ENCODE results near the gene ITGB3.
A peak's percentile ranks its signal among the peaks of the same experiment; 100 is the strongest.
"Not testable (repeated sequence)": the region's sequence is repeated elsewhere in the genome, so short reads cannot be mapped to it uniquely, and the experiment has no call there.

Gene ITGB3

GRCh38 chr17:47223007-47223406 lies 30.6 kb upstream of the ITGB3 start:
- DNase-seq (ENCODE audit: low read depth, low spot score) = no peak

GRCh38 chr17:47223460-47223859 lies 30.2 kb upstream of the ITGB3 start:
- DNase-seq (ENCODE audit: low read depth, low spot score) = no peak

GRCh38 chr17:47224077-47224476 lies 29.6 kb upstream of the ITGB3 start:
- not testable (repeated sequence) for DNase-seq (ENCODE audit: low read depth, low spot score)

DNA sequence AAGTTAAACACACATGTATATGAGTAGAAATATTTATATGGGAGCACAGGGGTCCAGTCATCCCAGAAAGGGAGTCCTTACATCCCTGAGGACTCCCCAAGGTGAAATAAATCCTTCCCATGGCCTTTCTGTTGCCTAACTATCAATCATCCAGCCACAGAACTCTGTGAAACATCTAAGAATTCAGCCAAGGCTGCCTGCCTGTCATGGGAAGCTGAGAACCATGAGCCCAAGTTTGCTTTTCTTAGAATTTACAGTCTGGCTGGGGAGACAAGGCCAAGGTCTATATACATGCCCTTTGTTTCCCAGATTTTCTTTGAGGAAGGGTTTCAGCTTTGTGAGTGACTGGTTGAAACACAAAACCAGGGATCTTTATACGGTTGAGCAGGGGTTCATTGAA lies 28.7 kb upstream of the ITGB3 start:
- no peak for DNase-seq (ENCODE audit: low read depth, low spot score)

- peak; percentile 80 for DNase-seq (ENCODE audit: low read depth, low spot score)
Measured at GRCh38 chr17:47225436-47225858, 28.2 kb upstream of the ITGB3 start.

- DNase-seq (ENCODE audit: low read depth, low spot score) = no peak
Measured at GRCh38 chr17:47225911-47226688, 27.5 kb upstream of the ITGB3 start.

GRCh38 chr17:47227862-47228261 lies 25.8 kb upstream of the ITGB3 start:
- DNase-seq (ENCODE audit: low read depth, low spot score) = no peak

DNA sequence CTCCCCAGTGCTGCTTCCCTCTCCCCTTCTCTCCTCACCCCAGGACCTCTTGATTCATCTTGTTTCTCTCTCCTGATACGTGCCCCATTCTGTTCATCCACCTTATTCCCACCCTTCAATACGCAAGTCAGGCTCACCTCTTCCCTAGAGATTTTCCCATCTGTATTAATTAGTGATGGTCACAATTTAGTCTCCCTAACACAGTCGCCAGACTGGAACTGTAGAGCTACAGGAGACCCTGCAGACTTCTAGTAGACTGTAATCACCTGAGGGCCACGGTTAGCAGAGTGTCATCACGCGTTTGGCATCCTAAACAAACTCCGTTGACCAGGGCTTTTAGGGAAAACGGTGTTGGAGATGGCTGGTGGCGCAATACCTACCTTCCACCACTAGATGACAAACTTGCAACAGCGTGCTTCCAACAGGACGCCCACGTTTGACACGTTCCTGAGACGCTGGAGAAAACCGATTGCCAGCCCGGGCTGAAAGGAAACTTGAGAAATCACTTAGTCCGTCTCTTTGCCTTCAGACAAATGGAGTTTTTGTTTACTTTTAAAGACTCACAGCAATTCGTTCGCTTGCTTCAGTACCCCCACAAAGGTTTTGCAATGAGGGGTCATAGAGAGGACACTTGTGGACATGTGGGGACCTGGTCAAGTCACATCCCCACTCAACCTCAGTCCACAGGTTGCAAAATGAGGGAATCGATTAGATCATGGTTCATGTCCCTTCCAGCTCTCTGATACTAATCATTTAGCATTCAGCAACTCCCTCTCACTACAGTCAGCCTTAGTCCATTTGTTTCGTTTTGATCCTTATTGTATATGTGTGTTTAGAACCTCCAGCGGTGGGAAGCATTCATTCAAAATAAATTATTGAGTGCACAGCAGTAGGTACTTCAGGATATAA lies 23.8 kb upstream of the ITGB3 start:
- peak; percentile 79 for DNase-seq (ENCODE audit: low read depth, low spot score)

- DNase-seq (ENCODE audit: low read depth, low spot score) = no peak
Measured at GRCh38 chr17:47230864-47231263, 22.8 kb upstream of the ITGB3 start.

DNA sequence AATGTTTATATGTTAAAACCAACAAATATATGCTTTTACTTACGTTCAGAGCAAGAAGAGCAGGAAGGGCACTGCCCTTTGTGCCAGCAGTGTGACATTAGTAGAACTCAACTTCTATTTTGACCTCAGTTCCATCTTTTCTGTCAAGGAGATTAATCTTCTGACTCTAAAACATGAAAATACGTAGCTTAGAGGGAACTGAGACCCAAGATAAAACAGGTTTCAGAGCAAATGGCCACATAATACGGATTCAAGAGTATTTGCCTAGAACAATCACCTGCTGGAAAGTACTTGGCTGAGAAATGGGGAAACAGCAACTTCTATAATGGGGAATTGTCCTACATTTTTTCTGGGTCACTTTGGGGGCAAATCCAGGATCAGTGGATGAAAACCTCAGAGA lies 22.3 kb upstream of the ITGB3 start:
- no peak for DNase-seq (ENCODE audit: low read depth, low spot score)

- DNase-seq (ENCODE audit: low read depth, low spot score) = no peak
Measured at GRCh38 chr17:47231866-47232265, 21.8 kb upstream of the ITGB3 start.

DNA sequence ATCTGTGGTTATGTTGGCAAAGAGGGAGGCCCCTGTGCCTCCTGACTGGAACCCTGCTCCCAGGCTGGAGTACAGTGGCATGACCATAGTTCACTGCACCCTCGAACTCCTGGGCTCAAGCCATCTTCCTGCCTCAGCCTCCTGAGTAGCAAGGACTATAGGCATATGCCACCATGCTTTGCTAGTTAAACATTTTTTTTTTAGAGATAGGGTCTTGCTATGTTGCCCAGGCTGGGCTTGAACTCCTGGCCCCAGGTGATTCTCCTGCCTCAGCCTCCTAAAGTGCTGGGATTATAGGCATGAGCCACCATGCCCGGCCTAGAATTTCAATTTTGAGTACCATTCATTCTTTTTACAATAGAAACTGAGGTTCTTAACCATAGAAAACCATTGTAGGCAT lies 21.2 kb upstream of the ITGB3 start:
- no peak for DNase-seq (ENCODE audit: low read depth, low spot score)

- DNase-seq (ENCODE audit: low read depth, low spot score) = no peak
Measured at GRCh38 chr17:47235506-47235905, 18.1 kb upstream of the ITGB3 start.

DNA sequence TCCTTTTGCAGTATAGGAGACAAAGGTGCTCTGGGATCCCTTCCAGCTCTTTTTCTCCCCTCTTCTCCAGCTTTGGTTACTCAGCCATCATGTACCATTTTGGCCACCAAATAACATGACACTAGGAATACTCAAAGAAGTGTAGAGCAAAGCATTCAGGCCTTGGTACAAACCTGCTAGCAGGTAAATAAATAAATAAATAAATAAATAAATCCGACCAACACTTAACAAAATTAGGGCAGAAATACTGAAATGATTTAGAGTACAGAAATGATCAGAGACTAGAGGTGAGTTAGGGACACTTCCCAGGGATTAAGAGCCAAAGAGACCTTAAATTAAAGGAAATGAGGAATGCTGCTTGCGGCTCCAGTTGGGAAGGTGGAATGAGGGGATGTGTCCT lies 17.7 kb upstream of the ITGB3 start:
- DNase-seq (ENCODE audit: low read depth, low spot score) = no peak

DNA sequence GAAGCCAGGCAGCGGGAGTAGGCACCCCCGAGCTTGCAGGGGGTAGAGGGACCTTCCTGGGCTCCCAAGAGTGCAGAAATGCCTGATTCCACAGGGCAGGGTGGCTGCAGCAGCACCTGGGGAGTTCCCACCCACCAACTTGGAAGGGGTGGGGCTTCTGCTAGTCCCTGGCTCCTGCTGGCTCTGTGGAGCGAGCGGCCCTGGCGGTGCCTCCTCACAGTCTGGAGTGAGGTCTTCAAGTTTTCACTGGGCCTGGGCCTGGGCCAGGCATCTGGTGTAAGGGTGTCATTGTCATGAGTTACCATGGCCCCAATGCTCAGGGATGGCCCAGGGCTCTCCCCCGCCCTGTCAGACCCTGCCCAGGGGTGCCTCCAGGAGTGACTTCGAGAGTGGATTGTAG lies 15.8 kb upstream of the ITGB3 start:
- no peak for DNase-seq (ENCODE audit: low read depth, low spot score)

- DNase-seq (ENCODE audit: low read depth, low spot score) = no peak
Measured at GRCh38 chr17:47238321-47239010, 15.2 kb upstream of the ITGB3 start.

GRCh38 chr17:47239619-47239966 lies 14.0 kb upstream of the ITGB3 start:
- DNase-seq (ENCODE audit: low read depth, low spot score) = no peak

- peak; percentile 85 for DNase-seq (ENCODE audit: low read depth, low spot score)
Measured at GRCh38 chr17:47239967-47240651, 13.5 kb upstream of the ITGB3 start.

GRCh38 chr17:47240806-47241205 lies 12.8 kb upstream of the ITGB3 start:
- no peak for DNase-seq (ENCODE audit: low read depth, low spot score)

DNA sequence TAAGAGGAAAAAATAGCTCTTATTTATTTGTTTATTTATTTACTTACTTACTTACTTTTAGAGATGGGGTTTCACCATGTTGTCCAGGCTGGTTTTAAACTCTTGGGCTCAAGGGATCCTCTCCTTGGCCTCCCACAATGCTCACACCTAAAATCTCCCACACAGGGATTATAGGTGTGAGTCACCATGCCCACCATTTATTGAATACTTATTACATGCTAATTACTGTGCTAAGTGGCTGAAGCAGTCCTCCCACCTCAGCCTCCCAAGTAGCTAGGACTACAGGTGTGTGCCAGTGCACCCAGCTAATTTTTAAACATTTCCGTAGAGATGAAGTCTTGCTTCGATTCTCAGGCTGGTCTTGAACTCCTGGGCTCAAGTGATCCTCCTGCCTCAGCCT lies 11.0 kb upstream of the ITGB3 start:
- no peak for DNase-seq (ENCODE audit: low read depth, low spot score)

DNA sequence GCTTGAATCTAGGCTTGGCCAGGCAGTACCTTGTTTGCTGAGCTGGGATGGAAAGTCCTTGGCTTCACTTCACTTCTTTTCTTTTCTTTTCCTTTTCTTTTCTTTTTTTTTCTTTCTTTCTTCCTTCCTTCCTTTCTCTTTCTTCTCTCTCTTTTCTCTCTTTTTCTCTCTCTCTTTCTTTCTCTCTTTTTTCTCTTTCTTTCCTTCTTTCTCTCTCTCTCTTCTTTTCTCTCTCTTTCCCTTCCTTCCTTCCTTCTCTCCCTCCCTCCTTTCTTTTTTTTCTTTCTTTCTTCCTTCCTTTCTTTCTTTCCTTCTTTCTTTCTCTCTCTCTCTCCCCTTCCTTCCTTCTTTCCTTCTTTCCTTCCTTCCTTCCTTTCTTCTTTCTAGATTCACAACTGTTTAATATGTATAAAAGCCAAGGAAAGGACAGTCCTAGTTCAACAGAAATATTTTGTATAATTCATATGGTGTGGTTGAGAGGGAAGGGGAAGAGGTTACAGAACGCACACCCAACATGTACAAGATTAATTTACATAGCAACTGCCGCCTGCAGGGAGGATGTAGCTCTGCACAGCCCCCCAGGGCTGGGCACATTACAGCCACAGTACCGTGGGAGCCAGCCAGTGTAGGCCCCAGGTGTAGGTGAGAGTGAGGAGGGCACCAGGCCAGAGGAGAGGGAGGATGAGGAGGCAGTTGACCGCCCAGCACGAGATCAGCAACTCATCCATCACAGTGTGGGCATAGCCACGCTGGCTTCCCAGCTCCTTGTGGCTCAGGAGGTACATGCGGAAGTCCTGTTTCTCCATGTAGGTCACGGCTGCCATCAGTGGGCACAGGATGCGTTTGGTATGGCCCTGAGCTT lies 9.7 kb upstream of the ITGB3 start:
- DNase-seq (ENCODE audit: low read depth, low spot score) = no peak
